ENCODE data around the gene TMEM178B.

DNA sequence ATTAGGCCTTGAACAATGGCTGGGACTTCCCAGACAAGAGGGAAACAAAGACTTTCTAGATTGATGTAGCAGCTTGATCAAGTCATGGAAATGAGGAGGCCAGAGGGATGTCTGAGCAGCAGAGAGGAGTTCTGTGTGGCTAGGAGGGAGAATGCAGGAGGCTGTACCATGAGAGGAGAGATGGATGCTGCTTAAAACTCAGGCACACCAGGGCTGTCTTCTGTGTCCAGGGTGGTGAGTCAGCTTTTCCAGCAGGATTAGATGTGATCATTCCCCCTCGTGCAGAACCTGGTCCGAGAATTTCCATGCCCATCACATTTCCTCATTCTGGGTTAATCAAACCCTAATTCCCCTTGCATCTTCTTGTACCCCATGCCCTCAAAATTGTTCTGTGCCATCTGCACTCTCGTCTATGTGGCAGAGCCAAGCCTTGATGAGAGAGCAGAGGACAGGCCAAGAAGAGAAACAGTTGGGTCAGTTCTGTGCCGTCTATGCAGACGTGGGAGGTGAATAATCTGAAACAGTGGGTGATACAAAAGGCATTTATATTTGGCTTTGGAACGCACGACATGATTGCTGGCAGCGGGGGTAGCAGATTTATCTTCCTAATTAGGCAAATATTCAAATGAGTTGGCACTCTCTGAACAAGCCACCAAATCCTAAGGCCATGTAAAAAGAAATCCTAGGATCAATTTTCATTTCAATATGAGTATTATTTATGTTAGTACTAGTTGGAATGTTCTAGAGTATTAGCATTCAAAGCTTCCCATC lies 160.7 kb downstream of the TMEM178B start:
- TF ChIP-seq, protein P1, sequence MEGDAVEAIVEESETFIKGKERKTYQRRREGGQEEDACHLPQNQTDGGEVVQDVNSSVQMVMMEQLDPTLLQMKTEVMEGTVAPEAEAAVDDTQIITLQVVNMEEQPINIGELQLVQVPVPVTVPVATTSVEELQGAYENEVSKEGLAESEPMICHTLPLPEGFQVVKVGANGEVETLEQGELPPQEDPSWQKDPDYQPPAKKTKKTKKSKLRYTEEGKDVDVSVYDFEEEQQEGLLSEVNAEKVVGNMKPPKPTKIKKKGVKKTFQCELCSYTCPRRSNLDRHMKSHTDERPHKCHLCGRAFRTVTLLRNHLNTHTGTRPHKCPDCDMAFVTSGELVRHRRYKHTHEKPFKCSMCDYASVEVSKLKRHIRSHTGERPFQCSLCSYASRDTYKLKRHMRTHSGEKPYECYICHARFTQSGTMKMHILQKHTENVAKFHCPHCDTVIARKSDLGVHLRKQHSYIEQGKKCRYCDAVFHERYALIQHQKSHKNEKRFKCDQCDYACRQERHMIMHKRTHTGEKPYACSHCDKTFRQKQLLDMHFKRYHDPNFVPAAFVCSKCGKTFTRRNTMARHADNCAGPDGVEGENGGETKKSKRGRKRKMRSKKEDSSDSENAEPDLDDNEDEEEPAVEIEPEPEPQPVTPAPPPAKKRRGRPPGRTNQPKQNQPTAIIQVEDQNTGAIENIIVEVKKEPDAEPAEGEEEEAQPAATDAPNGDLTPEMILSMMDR (IDR thresholded peaks at IDR 0.05) = no peak
- no peak for TF ChIP-seq EZH2 (IDR thresholded peaks at IDR 0.05; ENCODE audit: borderline replicate concordance, insufficient read depth, low read depth, low read length, poor library complexity, severe bottlenecking)

Measured in B cell (primary cell).